Natural killer cell (primary cell): ENCODE data around the gene BAG3. TPM values are rescaled to one million over a fixed set of nuclear protein-coding genes. Genes with fewer than 3 reads are reported as not detected.
A peak's percentile ranks its signal among the peaks of the same experiment; 100 is the strongest.

Experiments
- ATAC-seq, 3 donors: fragments of 150-1000 bp in 2 of 3; fragments of 200-7000 bp in 1 of 3; cut with Tn5 transposase; 1 replicate in 1 of 3; 2 replicates in 2 of 3; pipeline ENCODE4 v1.10.0; 2021; ENCODE audit warnings: mild to moderate bottlenecking in 2 of 3, moderate library complexity in 2 of 3
- DNase-seq, 2 donors: peaks; one replicate each; pipeline versions ENCODE4 v3.0.0 to v3.0.0-alpha.2; 2013 to 2021; ENCODE audit warnings: mixed read lengths in 1 of 2
- H3K27ac ChIP-seq: one replicate; pipeline ENCODE4 v1.5.1; 2013; ENCODE audit warnings: mild to moderate bottlenecking, low read length
- H3K27me3 ChIP-seq: one replicate; pipeline ENCODE4 v1.6.1; 2013; ENCODE audit warnings: low read length; ENCODE audit not compliant: control insufficient read depth, insufficient read depth
- H3K36me3 ChIP-seq: one replicate; pipeline ENCODE4 v1.6.1; 2013; ENCODE audit warnings: low read length; ENCODE audit not compliant: control insufficient read depth, insufficient read depth
- H3K4me1 ChIP-seq: one replicate; pipeline ENCODE4 v1.6.1; 2013; ENCODE audit warnings: low read length; ENCODE audit not compliant: control insufficient read depth, insufficient read depth
- H3K4me3 ChIP-seq: one replicate; pipeline ENCODE4 v1.5.1; 2013; ENCODE audit warnings: low read length
- H3K9me3 ChIP-seq: one replicate; pipeline ENCODE4 v1.6.1; 2013; ENCODE audit warnings: low read length; ENCODE audit not compliant: control insufficient read depth, insufficient read depth
- H3K27ac Mint-ChIP-seq, 2 donors: one replicate each; pipeline ENCODE4 v1.8.0; 2022; ENCODE audit warnings: mild to moderate bottlenecking in 2 of 2, mixed read lengths in 2 of 2, moderate library complexity in 1 of 2
- H3K27me3 Mint-ChIP-seq, 2 donors: one replicate each; pipeline ENCODE4 v1.8.0; 2022; ENCODE audit warnings: low read depth in 2 of 2, mixed read lengths in 2 of 2
- H3K36me3 Mint-ChIP-seq: one replicate; pipeline ENCODE4 v1.8.0; 2022; ENCODE audit warnings: mixed read lengths
- H3K4me1 Mint-ChIP-seq, 2 donors: one replicate each; pipeline ENCODE4 v1.8.0; 2022; ENCODE audit warnings: mixed read lengths in 2 of 2
- H3K4me3 Mint-ChIP-seq: one replicate; pipeline ENCODE4 v1.8.0; 2022; ENCODE audit warnings: mild to moderate bottlenecking, moderate library complexity, mixed read lengths
- H3K9me3 Mint-ChIP-seq, 2 donors: one replicate each; pipeline ENCODE4 v1.8.0; 2022; ENCODE audit warnings: mixed read lengths in 2 of 2
- CTCF ChIP-seq: fragments of 200-600 bp; IDR thresholded peaks from one replicate; pipeline ENCODE4 v1.8.0; 2022; ENCODE audit warnings: antibody characterized with exemption
- WGBS: methylation state at CpG from one replicate; pipeline ENCODE4 v1.1.7; 2013; ENCODE audit warnings: missing lambda C conversion rate; ENCODE audit not compliant: insufficient coverage; 5-methylcytosine and 5-hydroxymethylcytosine counted together
- intact Hi-C: fragments of 100-400 bp; cut with micrococcal nuclease; formaldehyde crosslinking; loops from one replicate; pipeline ENCODE4 v1.14.2; 2022
- total RNA-seq, 4 donors: library from RNA; stranded (reverse); fragments of 120-200 nt in 1 of 4; gene quantifications; one replicate each; pipeline versions ENCODE4 v1.2.3 to v1.2.4, GENCODE V29; 2013 to 2022

Gene BAG3
- total RNA-seq, 3 donors from 2014 or later (not counting 1 experiment from before 2014, with no cell fraction given): 7.6 to 9.7 (median 8.3) TPM

- Histone ChIP-seq H3K36me3 (no peaks in the 10 kb centered on the region), H3K9me3 (peaks cover 5% of the 10 kb centered on the region), H3K27ac (peak overlapping the region; percentile 15), H3K27me3 (no peaks in the 10 kb centered on the region), H3K4me3 (no peak overlapping the region), H3K4me1 (peaks cover 17% of the 10 kb centered on the region)
- ATAC-seq (no peak), DNase-seq (no peak)
- H3K4me1 Mint-ChIP-seq: no peaks in the 10 kb centered on the region
- H3K9me3 Mint-ChIP-seq: peaks cover 2 to 4% of the 10 kb centered on the region in 2 donors
- intact Hi-C loops: no loop called here
- H3K36me3 Mint-ChIP-seq: no peaks in the 10 kb centered on the region
- no peak for TF ChIP-seq CTCF
- peaks cover 0 to 3% of the 10 kb centered on the region in 2 donors for H3K27me3 Mint-ChIP-seq
- 91% methylated on average over 4 of the region's 7 CpGs for WGBS
- H3K4me3 Mint-ChIP-seq: no peak overlapping the region
- no peak overlapping the region for H3K27ac Mint-ChIP-seq
Observed at GRCh38 chr10:119701861-119702260, 50.7 kb downstream of the BAG3 start.

- no peaks in the 10 kb centered on the region for H3K36me3 ChIP-seq
- Mint-ChIP-seq H3K4me1 (no peaks in the 10 kb centered on the region), H3K27me3 (peaks cover 0 to 3% of the 10 kb centered on the region in 2 donors), H3K27ac (no peak overlapping the region), H3K4me3 (no peak overlapping the region), H3K9me3 (peaks cover 2 to 4% of the 10 kb centered on the region in 2 donors), H3K36me3 (no peaks in the 10 kb centered on the region)
- DNase-seq (no peak), ATAC-seq (no peak)
- TF ChIP-seq CTCF: no peak
- peaks cover 6% of the 10 kb centered on the region for H3K9me3 ChIP-seq
- 77% methylated on average over 1 of the region's 2 CpGs for WGBS
- H3K27ac ChIP-seq: no peak overlapping the region
- H3K4me3 ChIP-seq: no peak overlapping the region
- H3K27me3 ChIP-seq: no peaks in the 10 kb centered on the region
- intact Hi-C loops: no loop called here
- H3K4me1 ChIP-seq: peaks cover 17% of the 10 kb centered on the region
Observed at GRCh38 chr10:119702583-119702982, 51.4 kb downstream of the BAG3 start.

GRCh38 chr10:119703903-119704508 is 52.8 kb downstream of the BAG3 start:
- peaks cover 0 to 3% of the 10 kb centered on the region in 2 donors for H3K27me3 Mint-ChIP-seq
- peaks cover 2 to 4% of the 10 kb centered on the region in 2 donors for H3K9me3 Mint-ChIP-seq
- H3K27ac Mint-ChIP-seq: no peak overlapping the region
- no peaks in the 10 kb centered on the region for H3K4me1 Mint-ChIP-seq
- no peak overlapping the region for H3K4me3 ChIP-seq
- H3K36me3 Mint-ChIP-seq: no peaks in the 10 kb centered on the region
- no peaks in the 10 kb centered on the region for H3K27me3 ChIP-seq
- intact Hi-C loops: no loop called here
- WGBS: 76% methylated on average over 5 of the region's 9 CpGs
- no peaks in the 10 kb centered on the region for H3K36me3 ChIP-seq
- peaks cover 6% of the 10 kb centered on the region for H3K9me3 ChIP-seq
- DNase-seq: no peak
- TF ChIP-seq CTCF: no peak
- H3K4me1 ChIP-seq: peaks cover 17% of the 10 kb centered on the region
- ATAC-seq: no peak
- H3K27ac ChIP-seq: peak overlapping the region; percentile 81
- H3K4me3 Mint-ChIP-seq: no peak overlapping the region

- H3K4me1 Mint-ChIP-seq: no peaks in the 10 kb centered on the region
- no peak overlapping the region for H3K4me3 ChIP-seq
- peaks cover 0 to 3% of the 10 kb centered on the region in 2 donors for H3K27me3 Mint-ChIP-seq
- WGBS: 37% methylated on average over 2 of the region's 3 CpGs
- ATAC-seq: no peak
- peak overlapping the region; percentile 81 for H3K27ac ChIP-seq
- H3K9me3 ChIP-seq: peaks cover 6% of the 10 kb centered on the region
- H3K9me3 Mint-ChIP-seq: peaks cover 2 to 4% of the 10 kb centered on the region in 2 donors
- intact Hi-C loops: no loop called here
- peaks cover 17% of the 10 kb centered on the region for H3K4me1 ChIP-seq
- H3K36me3 ChIP-seq: no peaks in the 10 kb centered on the region
- no peak overlapping the region for H3K4me3 Mint-ChIP-seq
- no peak for DNase-seq
- no peaks in the 10 kb centered on the region for H3K27me3 ChIP-seq
- H3K36me3 Mint-ChIP-seq: no peaks in the 10 kb centered on the region
- H3K27ac Mint-ChIP-seq: no peak overlapping the region
- no peak for TF ChIP-seq CTCF
Observed at GRCh38 chr10:119705434-119705831, 54.3 kb downstream of the BAG3 start.
